IMR-90 (cell line): Measurements from ENCODE around the gene ANP32B. TPM values are rescaled to one million over a fixed set of nuclear protein-coding genes. Genes with fewer than 3 reads are reported as not detected.

Experiments used
- ATAC-seq: fragments of 200-7000 bp; cut with Tn5 transposase; 2 replicates; pipeline ENCODE4 v1.9.1; 2020; ENCODE audit warnings: low read depth, mild to moderate bottlenecking, moderate library complexity
- BruUV-seq: library from RNA; stranded (reverse); fragments of 400-500 nt; replicated peaks from 2 replicates; lab custom pipeline; 2021; lab: Mats Ljungman, UMichigan
- CTCF ChIA-PET: fragments of 300-600 bp; formaldehyde crosslinking; extraction: SDS; loops from one replicate; lab custom pipeline; 2021; ENCODE audit warnings: antibody characterized with exemption; lab: Yijun Ruan, JAX
- POLR2A ChIA-PET: fragments of 300-600 bp; sonication (Branson Sonifier 250); formaldehyde crosslinking; loops from one replicate; lab custom pipeline; 2022; ENCODE audit warnings: antibody characterized with exemption; ENCODE audit not compliant: unreplicated experiment; lab: Charles Lee
- DNase-seq: peaks from one replicate; pipeline ENCODE4 v3.0.0; 2013
- H2AFZ ChIP-seq: replicated peaks from 2 replicates; pipeline ENCODE3; 2013; ENCODE audit warnings: low read length, mild to moderate bottlenecking; ENCODE audit not compliant: poor library complexity
- H2AK5ac ChIP-seq: 2 replicates; pipeline ENCODE4 v1.6.1; 2013; ENCODE audit warnings: low read depth, low read length, inconsistent platforms
- H2AK9ac ChIP-seq: replicated peaks from 2 replicates; pipeline ENCODE3; 2013; ENCODE audit warnings: mild to moderate bottlenecking, low read depth, low read length, moderate library complexity; ENCODE audit not compliant: poor library complexity
- H2BK120ac ChIP-seq: 2 replicates; pipeline ENCODE4 v1.6.1; 2013; ENCODE audit warnings: low read depth, low read length, inconsistent platforms
- H2BK15ac ChIP-seq: 3 replicates; pipeline ENCODE4 v1.6.1; 2013; ENCODE audit warnings: low read depth, low read length, inconsistent platforms
- H2BK20ac ChIP-seq: 2 replicates; pipeline ENCODE4 v1.6.1; 2013; ENCODE audit warnings: low read depth, mild to moderate bottlenecking, inconsistent platforms, low read length, moderate library complexity
- H2BK5ac ChIP-seq: 2 replicates; pipeline ENCODE4 v1.6.1; 2013; ENCODE audit warnings: mild to moderate bottlenecking, low read depth, low read length, inconsistent platforms; ENCODE audit not compliant: poor library complexity, severe bottlenecking
- H3K14ac ChIP-seq: replicated peaks from 2 replicates; pipeline ENCODE4 v1.6.1; 2013; ENCODE audit warnings: low read depth, low read length, inconsistent platforms
- H3K18ac ChIP-seq: 2 replicates; pipeline ENCODE4 v1.6.1; 2013; ENCODE audit warnings: low read depth, low read length, control low read depth
- H3K23ac ChIP-seq: 2 replicates; pipeline ENCODE4 v1.6.1; 2013; ENCODE audit warnings: low read depth, low read length, inconsistent platforms
- H3K27ac ChIP-seq: 2 replicates; pipeline ENCODE4 v1.5.1; 2013; ENCODE audit warnings: mild to moderate bottlenecking, control low read depth, low read length; ENCODE audit not compliant: insufficient read depth
- H3K27me3 ChIP-seq: 2 replicates; pipeline ENCODE4 v1.6.1; 2013; ENCODE audit warnings: low read length; ENCODE audit not compliant: control insufficient read depth, insufficient read depth
- H3K36me3 ChIP-seq: 2 replicates; pipeline ENCODE4 v1.6.1; 2013; ENCODE audit warnings: low read length, mixed read lengths; ENCODE audit not compliant: control insufficient read depth, insufficient read depth
- H3K4ac ChIP-seq: 2 replicates; pipeline ENCODE4 v1.6.1; 2013; ENCODE audit warnings: low read depth, low read length, inconsistent platforms
- H3K4me1 ChIP-seq: 2 replicates; pipeline ENCODE4 v1.6.1; 2013; ENCODE audit warnings: low read length, mixed read lengths; ENCODE audit not compliant: control insufficient read depth, insufficient read depth
- H3K4me2 ChIP-seq: 2 replicates; pipeline ENCODE4 v1.6.1; 2013; ENCODE audit warnings: low read depth, mild to moderate bottlenecking, control low read depth, low read length, moderate library complexity
- H3K4me3 ChIP-seq: 2 replicates; pipeline ENCODE4 v1.5.1; 2013; ENCODE audit warnings: low read depth, mild to moderate bottlenecking, control low read depth, low read length, moderate library complexity; ENCODE audit not compliant: insufficient read depth
- H3K56ac ChIP-seq: 2 replicates; pipeline ENCODE4 v1.6.1; 2013; ENCODE audit warnings: low read length, inconsistent platforms; ENCODE audit not compliant: insufficient read depth; ENCODE audit errors: extremely low read depth
- H3K79me1 ChIP-seq, 2 experiments: 2 replicates each; pipeline ENCODE4 v1.6.1; 2013; ENCODE audit warnings: low read length in 2 of 2, inconsistent platforms in 1 of 2, low read depth in 1 of 2
- H3K9ac ChIP-seq: 2 replicates; pipeline ENCODE4 v1.6.1; 2013; ENCODE audit warnings: low read depth, low read length, control low read depth
- H3K9me1 ChIP-seq: 2 replicates; pipeline ENCODE4 v1.6.1; 2013; ENCODE audit warnings: low read length, inconsistent platforms; ENCODE audit not compliant: insufficient read depth
- H3K9me3 ChIP-seq: 2 replicates; pipeline ENCODE4 v1.6.1; 2013; ENCODE audit warnings: low read length; ENCODE audit not compliant: control insufficient read depth, insufficient read depth
- H4K20me1 ChIP-seq: 2 replicates; pipeline ENCODE4 v1.6.1; 2013; ENCODE audit warnings: low read length, inconsistent platforms; ENCODE audit not compliant: insufficient read depth
- H4K5ac ChIP-seq: 2 replicates; pipeline ENCODE4 v1.6.1; 2013; ENCODE audit warnings: mild to moderate bottlenecking, low read depth, low read length, control low read depth
- H4K8ac ChIP-seq, 2 experiments: 2 replicates each; pipeline ENCODE4 v1.6.1; 2013; ENCODE audit warnings: low read depth in 2 of 2, low read length in 2 of 2, control low read depth in 1 of 2, inconsistent platforms in 1 of 2
- H4K91ac ChIP-seq: 2 replicates; pipeline ENCODE4 v1.6.1; 2013; ENCODE audit warnings: low read depth, low read length, inconsistent platforms; ENCODE audit not compliant: insufficient read depth
- BHLHE40 ChIP-seq: fragments of 150-350 bp; IDR thresholded peaks from 2 replicates; pipeline ENCODE4 v1.6.1; 2016; ENCODE audit warnings: mild to moderate bottlenecking, low read depth, low read length
- CEBPB ChIP-seq: IDR thresholded peaks from 2 replicates; pipeline ENCODE4 v1.6.1; 2012; ENCODE audit warnings: low read depth, low read length, improper control_type of control experiment
- CHD1 ChIP-seq: IDR thresholded peaks from 2 replicates; pipeline ENCODE4 v1.6.1; 2012; ENCODE audit warnings: low read depth, low read length, improper control_type of control experiment
- MAFK ChIP-seq: IDR thresholded peaks from 2 replicates; pipeline ENCODE4 v1.6.1; 2012; ENCODE audit warnings: low read depth, low read length, improper control_type of control experiment
- MAZ ChIP-seq: IDR thresholded peaks from 2 replicates; pipeline ENCODE4 v1.6.1; 2012; ENCODE audit warnings: low read depth, mild to moderate bottlenecking, low read length, improper control_type of control experiment, moderate library complexity, borderline replicate concordance
- POLR2A ChIP-seq: IDR thresholded peaks from 2 replicates; pipeline ENCODE4 v1.6.1; 2012; ENCODE audit warnings: mild to moderate bottlenecking, low read depth, low read length
- RCOR1 ChIP-seq: IDR thresholded peaks from 2 replicates; pipeline ENCODE4 v1.6.1; 2012; ENCODE audit warnings: mild to moderate bottlenecking, low read length, improper control_type of control experiment; ENCODE audit not compliant: insufficient replicate concordance
- RFX5 ChIP-seq: IDR thresholded peaks from 2 replicates; pipeline ENCODE4 v1.8.0; 2012; ENCODE audit warnings: low read depth, mild to moderate bottlenecking, low read length, moderate library complexity
- SMC3 ChIP-seq: fragments of 150-350 bp; IDR thresholded peaks from 2 replicates; pipeline ENCODE4 v1.6.1; 2016; ENCODE audit warnings: low read depth, mild to moderate bottlenecking, antibody characterized with exemption, low read length, moderate library complexity
- dilution Hi-C: fragments of 300-500 bp; cut with HindIII; formaldehyde crosslinking; loops from one replicate; pipeline ENCODE4 v1.14.3; 2018; ENCODE audit warnings: low sequenced_read_pairs; ENCODE audit not compliant: unreplicated experiment
- in situ Hi-C: fragments of 300-500 bp; cut with MboI; formaldehyde crosslinking; loops from 3 replicates; pipeline ENCODE4 v1.14.3; 2019; ENCODE audit warnings: low sequenced_read_pairs, inconsistent platforms, mixed read lengths
- intact Hi-C: fragments of 100-400 bp; cut with micrococcal nuclease; formaldehyde crosslinking; loops from 2 replicates; pipeline ENCODE4 v1.10.0; 2022
- polyA plus RNA-seq, 3 experiments: library from polyadenylated mRNA; depleted of rRNA; stranded (reverse); fragments of >200 nt; gene quantifications; 2 replicates each; pipeline ENCODE4 v1.2.3, GENCODE V29; 2012; ENCODE audit warnings: low replicate concordance in 1 of 3
- total RNA-seq: library from RNA; depleted of rRNA; stranded (reverse); fragments of >200 nt; gene quantifications from 2 replicates; pipeline ENCODE4 v1.2.3, GENCODE V29; 2012
- TF ChIP-seq, protein P1 (sequence below): conservative IDR thresholded peaks from 2 replicates; pipeline ENCODE4 v1.5.1; 2012; ENCODE audit warnings: mild to moderate bottlenecking, low read depth, low read length, improper control_type of control experiment

Gene ANP32B
- total and polyA plus RNA-seq, 2 of the 4 experiments (the other 2 are of a cell fraction): 3.9 to 46.8 TPM

DNA sequence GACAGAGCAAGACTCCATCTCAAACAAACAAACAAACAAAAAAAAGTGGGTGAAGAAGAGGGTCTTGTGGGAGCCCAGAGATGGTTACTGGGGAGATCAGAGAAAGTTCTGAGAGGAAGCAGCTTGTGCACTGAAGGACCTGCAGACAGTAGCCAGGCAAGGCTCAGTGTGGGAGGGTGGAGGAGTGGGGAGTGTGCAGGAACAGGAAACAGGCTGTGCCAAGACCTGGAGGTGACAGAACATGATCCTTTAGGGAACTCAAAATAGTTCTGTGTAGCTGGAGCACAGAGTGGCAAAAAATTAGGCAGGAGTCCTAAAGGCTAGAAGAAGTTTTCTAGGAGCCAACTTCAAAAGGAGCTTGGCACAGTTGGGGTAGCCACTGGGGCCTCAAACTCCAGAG, 54.2 kb downstream of the ANP32B start:
- H3K4ac ChIP-seq: peak overlapping the region; percentile 64
- peak overlapping the region; percentile 67 for H2AK5ac ChIP-seq
- peak overlapping the region; percentile 31; the same call in 1 of the 2 replicates for H3K14ac ChIP-seq
- ATAC-seq (no peak), DNase-seq (peak; percentile 35)
- H3K4me1 ChIP-seq: peaks cover 11% of the 10 kb centered on the region
- peaks cover 20% of the 10 kb centered on the region for H3K9me1 ChIP-seq
- H3K27ac ChIP-seq: no peak overlapping the region
- no peak overlapping the region for H3K56ac ChIP-seq
- no peaks in the 10 kb centered on the region for H3K9me3 ChIP-seq
- H3K4me2 ChIP-seq: no peak overlapping the region
- peak overlapping the region; percentile 43 for H2BK120ac ChIP-seq
- no peak overlapping the region for H3K9ac ChIP-seq
- no peak overlapping the region for H3K4me3 ChIP-seq
- no peak overlapping the region for H2BK5ac ChIP-seq
- H3K36me3 ChIP-seq: no peaks in the 10 kb centered on the region
- no peaks in the 10 kb centered on the region for H3K27me3 ChIP-seq
- ChIA-PET POLR2A (no interaction called here), CTCF (interaction anchor here (1.0 kb wide), 1 partner anchor 36 kb away, joined by 3 read pairs; no protein-coding TSS in a partner anchor)
- intact Hi-C loops (no loop called here), dilution Hi-C loops (no loop called here), in situ Hi-C loops (no loop called here)
- 0 out of 2 replicates have a peak overlapping the region, but pooled peaks have one; percentile 49 for H3K18ac ChIP-seq
- H3K79me1 ChIP-seq: peaks cover 0 to 16% of the 10 kb centered on the region in 2 experiments; a peak in 2 of 4 replicates
- peak overlapping the region; percentile 15 for H2AK9ac ChIP-seq
- peak overlapping the region; percentile 74 for H2AFZ ChIP-seq
- peak overlapping the region; percentile 53 for H2BK20ac ChIP-seq
- peak overlapping the region; percentile 53; the same call in 1 of the 3 replicates for H2BK15ac ChIP-seq
- H4K8ac ChIP-seq: peak overlapping the region; percentile 81 to 86; a peak in 2 of 4 replicates
- H3K23ac ChIP-seq: peak overlapping the region; percentile 11; the same call in 1 of the 2 replicates
- no peak overlapping the region for H4K5ac ChIP-seq
- no peak for TF ChIP-seq POLR2A
- TF ChIP-seq, protein P1, sequence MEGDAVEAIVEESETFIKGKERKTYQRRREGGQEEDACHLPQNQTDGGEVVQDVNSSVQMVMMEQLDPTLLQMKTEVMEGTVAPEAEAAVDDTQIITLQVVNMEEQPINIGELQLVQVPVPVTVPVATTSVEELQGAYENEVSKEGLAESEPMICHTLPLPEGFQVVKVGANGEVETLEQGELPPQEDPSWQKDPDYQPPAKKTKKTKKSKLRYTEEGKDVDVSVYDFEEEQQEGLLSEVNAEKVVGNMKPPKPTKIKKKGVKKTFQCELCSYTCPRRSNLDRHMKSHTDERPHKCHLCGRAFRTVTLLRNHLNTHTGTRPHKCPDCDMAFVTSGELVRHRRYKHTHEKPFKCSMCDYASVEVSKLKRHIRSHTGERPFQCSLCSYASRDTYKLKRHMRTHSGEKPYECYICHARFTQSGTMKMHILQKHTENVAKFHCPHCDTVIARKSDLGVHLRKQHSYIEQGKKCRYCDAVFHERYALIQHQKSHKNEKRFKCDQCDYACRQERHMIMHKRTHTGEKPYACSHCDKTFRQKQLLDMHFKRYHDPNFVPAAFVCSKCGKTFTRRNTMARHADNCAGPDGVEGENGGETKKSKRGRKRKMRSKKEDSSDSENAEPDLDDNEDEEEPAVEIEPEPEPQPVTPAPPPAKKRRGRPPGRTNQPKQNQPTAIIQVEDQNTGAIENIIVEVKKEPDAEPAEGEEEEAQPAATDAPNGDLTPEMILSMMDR: no peak
- no peak for TF ChIP-seq CEBPB
- TF ChIP-seq RFX5: no peak
- no peak for TF ChIP-seq BHLHE40
- no peak for TF ChIP-seq RCOR1
- no peak for TF ChIP-seq MAZ
- TF ChIP-seq SMC3: no peak
- no peak for TF ChIP-seq CHD1
- TF ChIP-seq MAFK: no peak
- peak overlapping the region; percentile 77 for H4K91ac ChIP-seq
- BruUV-seq: no TSS peak
- no peaks in the 10 kb centered on the region for H4K20me1 ChIP-seq
